Medulla oblongata (tissue), 1 donor: Measurements from ENCODE around the gene SLC22A12.

Experiments
- DNase-seq: peaks from one replicate; pipeline ENCODE4 v3.0.0-alpha.2; 2015; ENCODE audit errors: extremely low spot score

Gene SLC22A12

DNA sequence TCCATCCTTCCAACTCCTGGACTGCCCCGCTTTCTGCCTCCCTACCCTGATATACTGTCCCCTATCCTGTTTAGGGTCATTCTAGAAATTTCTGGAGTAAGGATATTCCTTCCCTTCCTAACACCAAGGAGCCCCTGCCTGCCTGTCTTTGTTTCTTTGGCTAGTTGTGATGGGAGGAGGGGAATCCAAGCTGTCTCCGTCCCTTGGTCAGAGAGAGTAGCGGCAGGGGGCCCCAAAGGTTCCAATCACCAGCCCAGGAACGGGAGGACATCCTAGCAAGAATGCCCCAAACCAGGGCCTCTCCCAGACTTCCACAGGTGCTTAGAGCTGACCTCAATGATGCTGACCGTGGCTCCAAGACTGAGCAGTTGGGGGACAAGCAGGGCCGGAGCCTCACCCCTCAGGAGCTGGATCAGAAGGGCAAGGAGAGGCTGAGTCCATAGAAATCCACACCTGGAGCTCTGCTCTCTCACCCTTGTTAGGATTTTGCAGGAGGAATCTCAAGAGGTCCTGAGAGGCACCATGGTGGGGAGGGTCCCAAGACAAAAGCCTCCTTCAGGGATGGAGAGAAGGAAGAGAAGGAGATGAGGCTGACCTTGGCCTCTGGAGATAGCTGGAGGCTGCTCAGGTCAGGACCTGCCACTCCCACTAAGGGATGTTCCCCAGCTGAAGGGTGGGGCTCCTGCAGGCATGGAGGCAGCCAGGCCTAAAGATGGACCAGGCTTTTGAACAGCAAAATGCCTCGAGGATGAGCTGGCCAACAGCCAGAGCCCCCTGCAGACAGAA lies 13.6 kb downstream of the SLC22A12 start:
- DNase-seq = no peak

DNA sequence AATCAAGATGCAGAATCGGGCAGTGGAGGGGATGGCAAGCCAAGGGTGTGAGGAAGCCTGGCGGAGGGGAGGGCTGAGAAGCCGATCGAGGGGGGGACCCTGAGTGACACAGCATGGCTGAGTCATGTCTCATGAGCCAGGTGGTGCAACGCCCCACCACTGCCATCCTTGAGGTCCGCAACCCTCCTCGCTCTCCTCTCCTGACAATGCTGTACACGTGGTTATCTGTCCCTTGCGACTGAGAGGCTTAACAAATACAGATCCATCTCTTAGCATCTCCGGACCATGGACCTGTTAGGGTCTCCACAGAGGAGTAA lies 14.2 kb downstream of the SLC22A12 start:
- DNase-seq = no peak

DNA sequence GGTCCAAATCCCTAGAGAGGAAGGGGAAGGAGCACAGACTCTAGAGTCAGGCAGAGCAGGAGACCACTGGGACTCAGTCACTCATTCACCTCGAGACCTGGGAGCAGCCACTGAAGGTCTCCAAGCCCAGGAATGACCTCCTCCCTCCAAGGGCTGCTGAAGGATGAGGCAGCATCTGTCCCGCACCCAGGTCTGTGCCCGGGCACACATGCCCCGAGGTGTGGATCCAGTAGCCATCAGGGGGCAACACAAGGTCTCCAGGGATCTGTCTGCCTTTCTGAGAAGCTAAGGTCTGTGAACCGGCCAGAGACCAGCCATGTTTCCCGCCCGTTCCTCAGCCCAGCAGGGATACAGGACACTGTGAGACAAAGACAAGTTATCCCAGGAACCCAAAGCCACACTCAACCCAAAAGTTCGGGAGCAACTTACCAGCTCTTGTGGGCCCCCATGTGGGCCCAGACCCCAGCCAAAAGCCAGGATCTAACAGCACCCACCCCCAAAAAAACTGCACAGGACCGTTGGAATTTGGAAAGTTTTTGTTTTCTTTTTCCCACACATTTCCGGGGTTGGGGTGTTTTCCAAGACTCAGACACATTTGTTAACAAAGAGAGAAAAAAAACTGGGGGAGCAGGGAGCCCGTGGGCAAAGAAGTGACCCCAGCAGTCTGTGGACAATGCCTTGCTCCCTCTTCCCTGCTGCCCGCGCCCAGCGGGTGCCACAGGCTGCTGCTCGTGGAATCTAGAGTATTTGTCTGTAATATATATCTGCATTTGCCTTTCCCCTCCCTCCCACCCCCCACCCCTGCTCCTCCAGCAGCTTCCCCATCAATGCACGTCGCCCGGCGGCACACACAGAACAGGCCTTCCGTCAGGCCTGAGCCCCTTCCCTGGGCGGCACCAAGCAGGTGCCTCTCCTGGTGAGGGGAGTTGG lies 14.9 kb downstream of the SLC22A12 start:
- DNase-seq = no peak

DNA sequence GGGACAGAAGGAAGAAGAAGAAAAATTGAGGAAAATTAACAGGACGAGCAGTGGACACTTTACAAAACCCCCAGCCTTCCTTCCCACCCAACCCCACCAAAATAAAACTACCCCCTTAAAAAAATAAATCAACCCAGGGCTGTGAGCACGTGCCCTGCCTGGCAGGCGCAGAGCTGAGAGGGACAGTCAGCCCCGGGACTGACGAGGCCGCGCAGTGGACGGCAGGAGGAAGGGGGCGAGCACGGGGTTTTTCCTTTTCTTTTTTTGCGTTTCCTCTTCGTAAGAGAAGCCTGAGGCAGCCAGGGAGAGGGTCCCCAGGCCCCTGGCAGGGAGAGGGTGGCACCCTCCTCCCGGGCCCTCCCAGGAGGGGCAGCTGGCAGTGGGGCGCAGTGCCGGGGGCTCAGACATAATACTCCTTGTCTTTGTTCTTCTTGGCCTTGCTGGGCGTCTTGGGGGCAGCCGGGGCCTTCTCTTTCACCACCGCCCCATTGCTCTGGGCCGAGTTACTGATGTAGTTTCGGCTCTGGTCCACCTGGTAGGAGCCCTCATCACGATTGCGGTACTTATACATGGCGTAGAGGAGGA lies 15.9 kb downstream of the SLC22A12 start:
- no peak for DNase-seq

DNA sequence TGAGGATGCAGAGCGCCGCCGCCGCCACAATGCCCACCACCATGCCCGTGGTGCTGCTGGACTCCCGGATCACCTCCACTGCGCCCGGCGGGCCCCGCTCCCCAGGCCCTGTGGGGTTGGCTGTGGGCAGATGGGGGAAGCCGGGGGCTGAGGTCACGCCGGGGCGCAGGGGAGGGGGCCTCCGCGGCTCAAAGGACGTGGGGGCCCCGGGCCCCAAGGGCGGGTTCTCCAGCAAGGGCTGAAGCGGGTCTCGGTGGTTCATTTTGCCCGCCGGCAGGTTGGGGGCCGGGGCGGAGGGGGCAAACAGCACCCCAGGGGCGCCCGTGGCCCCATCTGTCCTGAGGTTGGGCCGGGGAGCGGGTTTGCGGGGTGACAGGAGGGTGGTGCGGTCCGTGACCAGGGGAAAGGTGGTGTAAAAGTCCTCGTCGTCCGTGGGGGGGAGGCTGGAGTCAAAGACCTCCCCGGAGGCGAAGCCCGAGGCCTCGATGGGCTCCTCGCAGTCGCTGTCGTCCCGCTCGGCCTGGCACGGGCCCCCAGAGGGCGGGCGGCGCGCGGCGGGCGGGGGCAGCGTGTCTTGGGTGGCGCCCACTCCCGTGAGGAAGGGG lies 16.5 kb downstream of the SLC22A12 start:
- DNase-seq = no peak

DNA sequence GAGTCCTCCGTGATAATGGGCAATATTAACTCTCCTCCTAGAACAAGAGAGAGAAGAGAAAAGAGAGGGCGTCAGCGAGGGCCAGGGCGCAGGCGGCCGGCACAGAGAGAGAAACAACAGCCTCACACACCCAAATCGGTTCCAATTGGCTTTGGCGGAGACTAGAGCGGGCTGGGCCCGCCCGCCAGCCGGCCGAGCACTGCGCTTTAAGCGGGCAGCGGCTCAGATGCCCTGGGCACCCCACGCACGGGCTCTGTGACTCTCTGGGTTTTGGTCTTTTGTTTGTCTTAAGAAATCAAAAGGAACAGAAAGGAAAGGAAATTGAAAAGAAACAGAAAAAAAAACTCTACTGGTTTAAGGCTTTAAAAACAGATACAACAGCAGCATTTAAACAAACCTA lies 17.0 kb downstream of the SLC22A12 start:
- DNase-seq = peak; percentile 40

DNA sequence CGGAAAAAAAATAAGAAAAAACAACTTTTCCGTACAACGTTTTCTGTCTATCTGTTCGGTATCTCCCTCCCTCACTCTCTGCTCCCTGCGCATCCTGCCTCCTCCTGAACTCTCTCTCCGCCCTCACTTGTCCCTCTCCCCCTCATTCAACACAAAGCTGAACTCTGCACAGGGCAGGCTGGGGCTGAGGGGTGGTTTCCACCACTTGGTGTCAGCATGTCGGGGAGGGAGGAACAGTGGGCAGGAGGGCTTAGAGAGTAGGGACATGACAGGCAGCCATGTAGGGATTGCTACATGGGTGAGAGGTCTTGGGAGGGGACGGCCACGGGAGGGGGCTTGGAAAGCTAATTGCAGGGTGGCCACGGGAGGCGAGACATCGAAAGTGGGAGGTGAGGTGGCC lies 17.6 kb downstream of the SLC22A12 start:
- no peak for DNase-seq

DNA sequence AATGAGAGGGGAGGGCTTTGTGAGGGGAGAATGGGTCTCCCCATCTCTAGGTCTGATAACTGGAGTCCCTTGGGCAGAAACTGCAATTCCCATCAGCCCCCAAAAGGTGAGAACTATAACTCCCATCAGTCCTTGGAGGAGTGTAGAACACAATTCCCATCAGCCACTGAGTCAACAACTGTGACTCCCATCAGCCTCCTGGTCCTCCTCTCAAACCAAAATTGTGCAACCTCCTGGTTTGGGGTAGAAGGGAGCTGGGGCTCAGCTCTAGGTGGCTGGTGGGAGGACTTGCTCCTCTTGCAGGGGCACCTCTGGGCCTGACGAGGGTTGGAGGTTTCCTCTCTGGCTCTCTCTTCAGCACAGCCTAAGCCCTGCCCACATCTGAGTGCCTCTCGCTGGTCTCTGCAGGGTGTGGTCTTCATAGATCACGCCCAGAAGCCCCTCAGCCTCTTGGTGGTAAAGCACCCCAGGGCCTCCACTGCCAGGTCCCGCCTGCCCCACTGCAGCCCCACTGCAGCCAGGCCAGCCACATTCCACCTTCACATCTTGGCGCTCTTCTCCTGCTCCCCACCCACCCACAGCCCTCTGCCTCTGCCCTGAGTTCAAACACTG lies 18.5 kb downstream of the SLC22A12 start:
- no peak for DNase-seq

DNA sequence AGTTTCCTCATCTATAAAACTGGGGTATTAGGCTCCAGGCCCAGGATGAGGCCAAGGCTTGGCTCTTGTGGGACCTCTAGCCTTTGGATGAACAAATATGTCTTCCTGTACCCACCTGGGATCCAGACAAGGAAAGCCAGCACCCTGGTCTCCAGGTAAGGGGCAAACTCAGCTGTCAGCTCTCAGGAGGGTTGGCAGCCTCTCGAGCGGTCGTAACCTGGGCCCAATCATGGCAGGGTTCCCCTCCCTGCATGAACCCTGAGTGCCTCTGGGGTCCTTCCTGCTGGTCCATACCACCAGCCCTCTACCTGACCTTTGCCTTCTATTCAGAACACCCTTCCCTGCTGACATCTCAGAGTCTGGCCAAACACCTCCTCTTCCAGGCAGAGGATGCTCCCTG lies 19.6 kb downstream of the SLC22A12 start:
- no peak for DNase-seq

DNA sequence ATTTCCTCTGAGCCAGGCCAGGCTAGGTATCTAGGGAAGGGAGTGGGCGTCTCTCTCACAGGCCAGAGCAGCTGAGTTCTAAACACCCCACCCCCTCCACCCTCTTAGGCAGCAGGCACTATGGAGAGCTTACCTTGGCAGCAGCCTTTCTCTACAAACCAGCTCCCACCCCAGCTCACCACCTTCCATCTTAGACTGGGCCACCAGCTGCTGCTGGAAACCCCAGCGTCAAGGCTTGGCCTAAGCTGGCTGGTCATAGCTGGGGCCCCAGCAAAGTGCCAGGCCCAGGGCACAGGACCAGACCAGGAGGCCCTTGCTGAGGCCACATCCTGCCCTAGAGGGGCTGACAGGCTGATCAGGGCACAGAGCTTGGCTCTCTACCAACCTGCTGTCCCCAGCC lies 20.2 kb downstream of the SLC22A12 start:
- DNase-seq = no peak

DNA sequence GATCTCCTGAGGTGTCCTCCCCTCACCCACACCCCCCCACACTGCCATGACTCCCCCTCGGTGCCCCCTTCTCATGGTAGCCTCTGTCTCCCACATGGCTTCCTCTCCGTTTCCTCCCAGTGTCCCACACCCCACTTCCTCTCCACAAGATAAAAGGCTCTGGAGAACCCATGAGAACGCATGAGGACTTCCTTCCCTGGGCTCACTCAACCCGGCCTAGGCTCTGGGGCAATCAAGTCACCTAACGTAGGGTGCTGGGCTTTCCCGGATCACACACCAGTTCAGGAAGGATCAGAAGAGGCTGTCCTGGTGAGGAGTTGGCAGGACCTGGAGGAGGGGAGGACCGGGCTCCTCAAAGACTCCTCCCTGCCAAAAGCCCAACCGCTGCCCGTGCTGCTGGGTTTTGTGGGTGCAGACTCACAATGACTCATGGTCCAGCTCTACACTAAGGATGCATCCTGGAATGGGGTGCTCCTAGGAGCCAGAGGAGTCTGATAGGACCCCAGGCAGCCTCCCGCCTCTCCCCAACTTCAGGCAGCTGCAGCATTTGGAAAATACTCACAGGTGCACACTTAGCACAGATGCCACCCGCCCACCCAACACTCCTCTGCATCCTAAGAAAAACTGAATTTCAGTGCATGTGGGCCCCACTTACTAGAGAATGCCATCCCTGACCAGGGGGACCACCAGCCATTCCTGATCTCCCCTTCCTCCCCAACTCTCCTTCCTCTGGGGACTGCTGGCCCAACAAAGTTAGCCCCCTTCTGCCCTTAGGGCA lies 21.0 kb downstream of the SLC22A12 start:
- no peak for DNase-seq

DNA sequence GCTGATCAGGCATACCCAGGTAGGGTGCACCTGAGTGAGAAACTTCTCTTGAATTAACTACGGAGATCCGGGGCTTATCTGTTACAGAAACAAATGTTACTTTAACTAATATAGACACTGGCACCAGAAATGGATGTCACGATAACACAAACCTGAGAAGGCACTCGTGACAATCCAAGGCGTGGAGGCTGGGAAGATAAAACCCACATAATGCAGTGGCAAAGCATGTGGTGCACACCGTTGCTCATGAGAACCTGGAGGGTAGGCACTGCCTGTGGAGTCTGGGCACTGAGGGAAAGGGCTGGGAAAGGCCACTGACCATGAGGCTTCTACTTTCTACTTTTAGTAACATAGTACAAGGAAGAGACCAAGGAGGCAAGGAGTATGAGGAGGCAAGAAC lies 22.6 kb downstream of the SLC22A12 start:
- DNase-seq = no peak

DNA sequence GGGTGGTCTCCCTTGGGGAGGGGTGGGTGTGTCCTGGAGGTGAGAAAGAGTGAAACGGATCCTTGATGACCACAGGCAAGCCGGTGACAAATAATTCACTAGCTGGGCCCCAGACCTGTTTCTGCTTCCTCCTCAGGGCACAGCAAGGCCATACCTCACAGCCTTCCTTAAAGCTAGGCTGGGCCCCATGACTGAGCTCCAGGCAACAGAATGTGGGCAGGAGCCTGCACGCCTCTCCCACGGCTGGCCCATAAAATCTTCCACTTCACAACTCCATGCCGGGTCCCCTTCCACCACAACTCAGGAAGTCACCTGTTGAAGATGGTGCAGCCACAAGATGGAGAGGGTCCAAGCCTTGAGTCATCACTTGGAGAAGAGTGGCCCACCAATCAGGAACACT lies 23.9 kb downstream of the SLC22A12 start:
- no peak for DNase-seq

DNA sequence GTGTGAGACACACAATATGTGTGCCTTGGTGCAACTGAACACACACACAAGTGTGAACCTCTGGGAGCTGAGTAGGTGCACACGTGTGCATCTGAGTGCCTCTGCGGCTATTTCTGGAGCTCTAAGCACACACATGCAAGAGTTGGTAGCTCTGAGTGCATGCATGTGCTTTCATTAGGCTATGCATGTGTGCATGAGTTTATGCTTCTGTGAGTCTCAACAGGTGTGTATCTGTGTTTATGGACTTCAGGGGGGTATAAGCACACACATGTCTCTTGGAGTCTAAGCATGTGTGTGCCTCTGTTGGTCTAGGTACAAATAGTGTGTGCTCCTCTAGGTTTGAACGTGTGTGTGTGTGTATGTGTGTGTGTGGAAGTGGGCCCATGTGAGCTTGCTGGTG lies 25.8 kb downstream of the SLC22A12 start:
- no peak for DNase-seq

DNA sequence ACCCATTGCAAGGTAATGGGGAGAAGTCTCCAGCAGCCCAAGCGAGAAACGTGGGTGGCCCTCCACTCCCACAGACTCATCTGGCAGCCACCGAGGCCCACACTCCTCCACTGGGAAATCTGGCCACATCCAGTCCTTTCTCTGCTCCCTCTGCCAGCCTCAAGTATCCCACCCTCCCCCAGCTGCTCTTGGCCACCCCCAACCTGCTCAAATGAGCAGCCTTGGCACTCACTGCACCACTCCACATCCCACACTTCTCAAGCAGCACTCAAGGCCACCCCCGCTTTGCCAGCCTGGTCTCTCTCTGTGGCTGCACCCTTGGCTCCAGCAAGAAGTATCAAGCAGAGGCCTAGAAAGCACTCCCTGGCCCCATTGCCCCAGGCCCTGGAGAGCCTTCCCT lies 28.2 kb downstream of the SLC22A12 start:
- no peak for DNase-seq

DNA sequence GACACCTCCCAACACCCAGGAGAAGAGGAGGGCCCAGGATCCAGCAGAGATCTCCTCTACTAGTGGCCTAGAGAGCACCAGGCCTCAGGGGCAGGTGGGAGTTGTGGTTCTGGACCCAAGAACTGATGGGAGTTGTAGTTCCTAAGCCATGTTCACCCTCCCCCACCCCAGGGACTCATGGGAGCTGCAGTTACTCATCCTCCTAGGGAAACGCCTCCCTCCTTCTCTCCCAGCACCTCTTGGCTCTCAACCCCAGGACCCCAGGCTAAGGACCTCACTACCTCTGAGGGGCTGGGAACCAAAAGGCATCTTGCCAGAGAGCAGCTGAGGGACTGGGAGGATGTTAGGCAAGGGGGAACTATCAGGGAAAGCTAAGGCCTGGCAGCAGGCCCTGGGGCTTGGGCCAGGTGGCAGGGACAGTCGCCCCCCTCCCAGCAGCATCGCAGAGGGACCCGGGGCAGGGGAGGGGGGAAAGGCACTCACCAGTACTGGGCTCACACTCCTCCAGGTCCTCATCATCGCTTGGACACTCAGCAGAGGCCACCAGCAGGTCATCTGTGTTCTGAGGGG lies 28.9 kb downstream of the SLC22A12 start:
- peak; percentile 59 for DNase-seq

DNA sequence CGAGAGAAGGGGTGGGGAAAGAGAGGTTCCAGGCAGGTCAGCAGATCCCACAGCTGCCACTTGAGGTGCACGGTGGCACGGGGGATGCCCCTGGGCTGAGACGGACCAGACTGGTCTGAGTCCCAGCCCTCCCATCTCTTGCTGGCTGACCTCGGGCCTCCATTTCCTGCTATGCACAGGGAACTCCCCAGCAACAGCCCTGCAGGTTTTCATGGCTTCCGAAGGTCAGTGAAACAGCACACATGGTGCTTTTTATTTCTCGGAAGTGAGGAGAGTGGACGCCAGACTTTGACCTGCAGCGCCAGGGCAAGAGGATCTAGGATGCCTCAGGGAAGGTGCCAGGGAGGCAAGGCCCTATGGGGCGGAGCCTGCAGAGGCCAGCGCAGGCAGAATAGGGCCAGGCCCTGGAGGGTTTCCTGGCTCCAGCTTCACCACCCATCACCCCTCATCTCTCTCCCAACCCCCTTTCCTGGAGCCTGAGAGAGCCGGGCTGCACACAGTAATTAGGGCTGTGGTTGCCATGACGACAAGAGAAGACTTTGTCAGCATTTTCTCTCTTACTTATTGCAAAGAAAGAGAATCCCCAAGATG lies 29.5 kb downstream of the SLC22A12 start:
- peak; percentile 67 for DNase-seq

DNA sequence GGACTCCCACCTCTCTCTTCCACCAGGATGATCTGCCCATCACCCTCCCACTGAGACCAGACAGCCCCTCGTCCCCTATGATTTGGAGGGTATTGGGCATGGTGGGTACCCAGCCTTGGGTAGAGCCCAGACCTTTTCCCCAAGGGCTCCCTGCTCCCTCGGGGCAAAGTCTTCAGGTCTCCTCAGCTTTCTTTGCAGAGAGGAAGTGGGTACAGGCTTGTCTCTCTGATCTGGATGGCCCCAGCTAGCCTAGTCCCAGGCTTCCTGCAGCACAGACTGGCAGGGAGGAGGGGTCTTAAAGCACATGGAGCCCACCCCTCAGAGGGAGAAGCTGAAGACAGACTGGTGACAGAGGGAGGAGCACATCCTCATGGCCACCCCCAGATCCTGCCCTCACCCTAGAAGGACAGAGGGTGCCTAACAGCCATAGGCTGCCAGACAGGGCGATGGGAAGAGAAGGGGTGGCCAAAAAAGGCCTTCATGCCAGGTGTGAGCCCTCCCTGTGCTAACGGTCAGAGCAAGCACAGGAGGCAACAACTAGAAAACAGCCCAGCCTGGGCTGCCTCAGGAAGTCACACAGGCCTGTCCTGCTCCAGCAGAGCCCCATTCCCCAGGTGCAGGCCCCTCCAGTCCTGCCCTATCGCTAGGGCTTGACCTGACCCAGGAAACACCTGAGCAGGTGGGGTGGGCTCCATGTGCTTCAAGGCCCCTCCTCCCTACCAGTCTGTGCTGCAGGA lies 30.4 kb downstream of the SLC22A12 start:
- no peak for DNase-seq

DNA sequence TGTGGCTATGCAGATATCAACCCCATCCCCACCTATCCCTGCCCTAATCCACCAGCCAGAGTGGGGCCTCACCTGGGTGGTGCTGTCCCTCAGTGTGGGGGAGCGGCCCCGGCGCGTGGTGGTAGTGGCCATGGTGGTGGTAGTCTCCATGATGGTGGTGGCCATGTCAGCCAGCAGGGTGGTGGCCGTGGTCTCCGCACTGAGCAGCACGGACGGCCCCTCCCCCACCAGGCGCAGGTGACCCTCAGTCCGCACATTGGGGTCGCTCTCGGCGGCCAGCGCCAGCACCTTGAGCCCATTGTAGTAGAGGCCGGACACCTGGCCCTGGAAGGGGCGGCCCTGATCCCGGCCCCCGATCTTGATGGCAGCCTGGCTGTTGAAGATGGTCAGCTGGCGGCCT lies 31.7 kb downstream of the SLC22A12 start:
- DNase-seq = no peak
